OCI-LY3 (cell line): Measurements from ENCODE around the gene ITGBL1.

ENCODE experiments used
- CTCF ChIP-seq: fragments of 200-600, 300-600 bp; sonication (generic); IDR thresholded peaks from 2 replicates; pipeline ENCODE4 v1.5.1; 2014; ENCODE audit warnings: antibody characterized with exemption, low read length, low read depth
- EZH2phosphoT487 ChIP-seq: fragments of 200-600 bp; shearing (Covaris generic); IDR thresholded peaks from 2 replicates; pipeline ENCODE4 v1.6.1; 2018; ENCODE audit warnings: antibody characterized with exemption, mixed run types, low read depth

GRCh38 chr13:101455863-101456262, 3.4 kb downstream of the ITGBL1 start:
- TF ChIP-seq EZH2phosphoT487, result no peak
- TF ChIP-seq CTCF, result no peak
